Dedifferentiated amniotic fluid mesenchymal stem cell (primary cell): ENCODE data around the gene LDLRAD3.

Experiments used
- DNase-seq: peaks from one replicate; pipeline ENCODE4 v3.0.0-alpha.2; 2016; ENCODE audit errors: extremely low spot score

The LDLRAD3 gene

GRCh38 chr11:36047344-36047743, 103.5 kb downstream of the LDLRAD3 start:
- DNase-seq = no peak

GRCh38 chr11:36048496-36049247, 104.8 kb downstream of the LDLRAD3 start:
- DNase-seq = no peak

- DNase-seq = no peak
Observed at GRCh38 chr11:36051235-36052144, 107.6 kb downstream of the LDLRAD3 start.

GRCh38 chr11:36053281-36053680, 109.4 kb downstream of the LDLRAD3 start:
- DNase-seq = no peak

- no peak for DNase-seq
Observed at GRCh38 chr11:36053862-36054261, 110.0 kb downstream of the LDLRAD3 start.

- no peak for DNase-seq
Observed at GRCh38 chr11:36054628-36055027, 110.8 kb downstream of the LDLRAD3 start.

GRCh38 chr11:36056160-36056751, 112.4 kb downstream of the LDLRAD3 start:
- no peak for DNase-seq

GRCh38 chr11:36057379-36058042, 113.6 kb downstream of the LDLRAD3 start:
- no peak for DNase-seq

GRCh38 chr11:36059660-36060059, 115.8 kb downstream of the LDLRAD3 start:
- DNase-seq = no peak

- DNase-seq = no peak
Observed at GRCh38 chr11:36060926-36061325, 117.1 kb downstream of the LDLRAD3 start.

GRCh38 chr11:36061471-36061870, 117.6 kb downstream of the LDLRAD3 start:
- no peak for DNase-seq

GRCh38 chr11:36062796-36063365, 119.0 kb downstream of the LDLRAD3 start:
- no peak for DNase-seq

GRCh38 chr11:36065436-36065835, 121.6 kb downstream of the LDLRAD3 start:
- peak; percentile 35 for DNase-seq

GRCh38 chr11:36066891-36067290, 123.0 kb downstream of the LDLRAD3 start:
- DNase-seq = no peak

- no peak for DNase-seq
Observed at GRCh38 chr11:36069576-36070212, 125.8 kb downstream of the LDLRAD3 start.

GRCh38 chr11:36070213-36070953, 126.5 kb downstream of the LDLRAD3 start:
- no peak for DNase-seq

GRCh38 chr11:36070954-36071330, 127.1 kb downstream of the LDLRAD3 start:
- no peak for DNase-seq

- no peak for DNase-seq
Observed at GRCh38 chr11:36071917-36072500, 128.1 kb downstream of the LDLRAD3 start.

- peak; percentile 71 for DNase-seq
Observed at GRCh38 chr11:36073411-36074203, 129.7 kb downstream of the LDLRAD3 start.
